ENCODE data around the gene FTO.

FTO gene

GRCh38 chr16:53707671-53708070, 3.7 kb downstream of the FTO start:
- Histone ChIP-seq H3K27me3 (ENCODE audit: control insufficient read depth, insufficient read depth, low read length) (no peaks in the 10 kb centered on the region), H3K4me1 (ENCODE audit: control insufficient read depth, insufficient read depth, low read length) (no peaks in the 10 kb centered on the region), H3K4me3 (ENCODE audit: low read length) (no peak overlapping the region), H3K27ac (ENCODE audit: low read length) (no peak overlapping the region), H3K36me3 (ENCODE audit: control insufficient read depth, insufficient read depth, low read length) (no peaks in the 10 kb centered on the region), H3K9me3 (ENCODE audit: control insufficient read depth, insufficient read depth, low read length) (no peaks in the 10 kb centered on the region)
- no peak for DNase-seq (ENCODE audit: low read depth, low spot score)
- WGBS (ENCODE audit: insufficient coverage, insufficient read length), result no CpG with 5 or more reads among the region's 3 CpGs

GRCh38 chr16:53708490-53708889, 4.5 kb downstream of the FTO start:
- H3K9me3 ChIP-seq (ENCODE audit: control insufficient read depth, insufficient read depth, low read length), result no peaks in the 10 kb centered on the region
- H3K27ac ChIP-seq (ENCODE audit: low read length), result no peak overlapping the region
- H3K36me3 ChIP-seq (ENCODE audit: control insufficient read depth, insufficient read depth, low read length), result no peaks in the 10 kb centered on the region
- WGBS (ENCODE audit: insufficient coverage, insufficient read length), result no CpG with 5 or more reads among the region's 2 CpGs
- no peak for DNase-seq (ENCODE audit: low read depth, low spot score)
- H3K27me3 ChIP-seq (ENCODE audit: control insufficient read depth, insufficient read depth, low read length), result no peaks in the 10 kb centered on the region
- no peak overlapping the region for H3K4me3 ChIP-seq (ENCODE audit: low read length)
- H3K4me1 ChIP-seq (ENCODE audit: control insufficient read depth, insufficient read depth, low read length), result no peaks in the 10 kb centered on the region

GRCh38 chr16:53711390-53711789, 7.4 kb downstream of the FTO start:
- Histone ChIP-seq H3K27ac (ENCODE audit: low read length) (no peak overlapping the region), H3K27me3 (ENCODE audit: control insufficient read depth, insufficient read depth, low read length) (no peaks in the 10 kb centered on the region), H3K36me3 (ENCODE audit: control insufficient read depth, insufficient read depth, low read length) (no peaks in the 10 kb centered on the region), H3K4me1 (ENCODE audit: control insufficient read depth, insufficient read depth, low read length) (no peaks in the 10 kb centered on the region; the same call in 1 of the 2 replicates), H3K4me3 (ENCODE audit: low read length) (no peak overlapping the region), H3K9me3 (ENCODE audit: control insufficient read depth, insufficient read depth, low read length) (no peaks in the 10 kb centered on the region)
- no CpG with 5 or more reads among the region's 3 CpGs for WGBS (ENCODE audit: insufficient coverage, insufficient read length)
- no peak for DNase-seq (ENCODE audit: low read depth, low spot score)

DNA sequence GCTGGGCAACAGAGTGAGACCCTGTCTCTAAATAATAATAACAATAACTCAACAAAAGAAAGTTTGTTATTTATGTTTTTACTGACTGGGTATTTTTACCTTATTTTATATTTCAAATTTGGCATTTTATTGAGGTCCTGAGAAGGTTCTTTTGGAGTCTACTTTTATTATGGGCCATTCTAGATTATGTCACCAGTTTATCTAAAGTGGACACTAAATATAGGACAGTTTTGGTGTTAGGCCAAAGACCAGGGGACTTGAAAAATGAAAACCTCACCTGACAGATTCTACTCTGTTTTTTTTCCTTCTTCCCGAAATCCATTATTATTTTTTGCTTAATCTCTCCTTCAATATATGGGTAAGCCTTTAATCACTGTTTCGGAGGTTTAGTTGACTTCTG, 8.1 kb downstream of the FTO start:
- H3K4me1 ChIP-seq (ENCODE audit: control insufficient read depth, insufficient read depth, low read length), result no peaks in the 10 kb centered on the region; the same call in 1 of the 2 replicates
- no peak overlapping the region for H3K27ac ChIP-seq (ENCODE audit: low read length)
- no peak for DNase-seq (ENCODE audit: low read depth, low spot score)
- no peaks in the 10 kb centered on the region for H3K27me3 ChIP-seq (ENCODE audit: control insufficient read depth, insufficient read depth, low read length)
- no peaks in the 10 kb centered on the region for H3K36me3 ChIP-seq (ENCODE audit: control insufficient read depth, insufficient read depth, low read length)
- no CpG with 5 or more reads among the region's 2 CpGs for WGBS (ENCODE audit: insufficient coverage, insufficient read length)
- no peak overlapping the region for H3K4me3 ChIP-seq (ENCODE audit: low read length)
- no peaks in the 10 kb centered on the region for H3K9me3 ChIP-seq (ENCODE audit: control insufficient read depth, insufficient read depth, low read length)

- no CpG with 5 or more reads among the region's 3 CpGs for WGBS (ENCODE audit: insufficient coverage, insufficient read length)
- Histone ChIP-seq H3K27ac (ENCODE audit: low read length) (no peak overlapping the region), H3K4me3 (ENCODE audit: low read length) (no peak overlapping the region), H3K36me3 (ENCODE audit: control insufficient read depth, insufficient read depth, low read length) (no peaks in the 10 kb centered on the region), H3K27me3 (ENCODE audit: control insufficient read depth, insufficient read depth, low read length) (no peaks in the 10 kb centered on the region), H3K4me1 (ENCODE audit: control insufficient read depth, insufficient read depth, low read length) (no peaks in the 10 kb centered on the region; the same call in 1 of the 2 replicates), H3K9me3 (ENCODE audit: control insufficient read depth, insufficient read depth, low read length) (no peaks in the 10 kb centered on the region)
- DNase-seq (ENCODE audit: low read depth, low spot score), result no peak
These were observed 9.6 kb downstream of the FTO start for GRCh38 chr16:53713403-53714204.

- no peaks in the 10 kb centered on the region for H3K36me3 ChIP-seq (ENCODE audit: control insufficient read depth, insufficient read depth, low read length)
- H3K9me3 ChIP-seq (ENCODE audit: control insufficient read depth, insufficient read depth, low read length), result no peaks in the 10 kb centered on the region
- no peaks in the 10 kb centered on the region for H3K27me3 ChIP-seq (ENCODE audit: control insufficient read depth, insufficient read depth, low read length)
- no peak overlapping the region for H3K27ac ChIP-seq (ENCODE audit: low read length)
- WGBS (ENCODE audit: insufficient coverage, insufficient read length), result no CpG with 5 or more reads among the region's 7 CpGs
- H3K4me1 ChIP-seq (ENCODE audit: control insufficient read depth, insufficient read depth, low read length), result no peaks in the 10 kb centered on the region; the same call in 1 of the 2 replicates
- no peak overlapping the region for H3K4me3 ChIP-seq (ENCODE audit: low read length)
- no peak for DNase-seq (ENCODE audit: low read depth, low spot score)
These were observed 10.5 kb downstream of the FTO start for GRCh38 chr16:53714205-53715022.

DNA sequence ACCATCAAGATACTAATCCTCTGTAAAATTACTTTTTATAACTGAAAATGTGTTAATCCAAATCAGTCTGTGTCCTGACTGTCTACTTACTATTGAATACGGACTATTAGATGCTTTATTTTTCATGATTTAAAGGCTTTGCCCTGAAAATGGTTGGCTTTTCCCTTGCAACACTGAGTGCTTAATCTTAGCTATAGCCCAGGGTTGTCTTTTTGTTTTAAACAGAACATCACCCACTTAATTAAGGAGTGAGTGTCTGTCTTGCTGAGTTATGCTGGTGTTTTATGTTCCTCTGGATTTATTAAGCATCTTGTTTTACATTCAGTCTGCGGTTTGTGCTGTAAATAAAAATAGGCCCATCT, 11.0 kb downstream of the FTO start:
- H3K4me1 ChIP-seq (ENCODE audit: control insufficient read depth, insufficient read depth, low read length), result no peaks in the 10 kb centered on the region; the same call in 1 of the 2 replicates
- WGBS (ENCODE audit: insufficient coverage, insufficient read length), result no CpG with 5 or more reads among the region's 2 CpGs
- H3K27ac ChIP-seq (ENCODE audit: low read length), result no peak overlapping the region
- H3K36me3 ChIP-seq (ENCODE audit: control insufficient read depth, insufficient read depth, low read length), result no peaks in the 10 kb centered on the region
- H3K9me3 ChIP-seq (ENCODE audit: control insufficient read depth, insufficient read depth, low read length), result no peaks in the 10 kb centered on the region
- DNase-seq (ENCODE audit: low read depth, low spot score), result no peak
- no peaks in the 10 kb centered on the region for H3K27me3 ChIP-seq (ENCODE audit: control insufficient read depth, insufficient read depth, low read length)
- H3K4me3 ChIP-seq (ENCODE audit: low read length), result no peak overlapping the region

DNA sequence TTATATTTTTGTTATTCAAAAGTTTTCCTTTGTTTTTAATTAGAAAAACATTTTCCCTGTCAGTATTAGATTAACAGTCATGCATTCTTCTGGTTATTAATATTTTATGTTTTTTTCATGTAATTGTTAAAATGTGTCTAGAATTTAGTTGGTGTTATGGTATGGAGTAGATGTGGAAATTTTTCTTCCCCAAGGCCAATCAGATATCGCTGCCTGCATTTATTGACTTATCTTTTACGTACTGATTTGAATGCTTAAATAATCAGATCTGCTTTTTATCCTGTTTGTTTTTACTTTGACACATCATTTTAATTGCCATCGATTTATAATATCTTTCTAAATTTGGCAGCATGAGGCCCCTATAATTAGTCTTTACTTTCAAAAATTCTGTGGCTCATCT, 13.6 kb downstream of the FTO start:
- no peak for DNase-seq (ENCODE audit: low read depth, low spot score)
- H3K4me1 ChIP-seq (ENCODE audit: control insufficient read depth, insufficient read depth, low read length), result no peaks in the 10 kb centered on the region; the same call in 1 of the 2 replicates
- H3K27ac ChIP-seq (ENCODE audit: low read length), result no peak overlapping the region
- no peaks in the 10 kb centered on the region for H3K27me3 ChIP-seq (ENCODE audit: control insufficient read depth, insufficient read depth, low read length)
- no peaks in the 10 kb centered on the region for H3K9me3 ChIP-seq (ENCODE audit: control insufficient read depth, insufficient read depth, low read length)
- WGBS (ENCODE audit: insufficient coverage, insufficient read length), result no CpG with 5 or more reads among the region's 3 CpGs
- H3K36me3 ChIP-seq (ENCODE audit: control insufficient read depth, insufficient read depth, low read length), result no peaks in the 10 kb centered on the region
- H3K4me3 ChIP-seq (ENCODE audit: low read length), result no peak overlapping the region

GRCh38 chr16:53721017-53721416, 17.1 kb downstream of the FTO start:
- no CpG with 5 or more reads among the region's 5 CpGs for WGBS (ENCODE audit: insufficient coverage, insufficient read length)
- H3K9me3 ChIP-seq (ENCODE audit: control insufficient read depth, insufficient read depth, low read length), result no peaks in the 10 kb centered on the region
- H3K36me3 ChIP-seq (ENCODE audit: control insufficient read depth, insufficient read depth, low read length), result no peaks in the 10 kb centered on the region
- DNase-seq (ENCODE audit: low read depth, low spot score), result no peak
- no peak overlapping the region for H3K4me3 ChIP-seq (ENCODE audit: low read length)
- H3K4me1 ChIP-seq (ENCODE audit: control insufficient read depth, insufficient read depth, low read length), result no peaks in the 10 kb centered on the region
- no peak overlapping the region for H3K27ac ChIP-seq (ENCODE audit: low read length)
- H3K27me3 ChIP-seq (ENCODE audit: control insufficient read depth, insufficient read depth, low read length), result no peaks in the 10 kb centered on the region

DNA sequence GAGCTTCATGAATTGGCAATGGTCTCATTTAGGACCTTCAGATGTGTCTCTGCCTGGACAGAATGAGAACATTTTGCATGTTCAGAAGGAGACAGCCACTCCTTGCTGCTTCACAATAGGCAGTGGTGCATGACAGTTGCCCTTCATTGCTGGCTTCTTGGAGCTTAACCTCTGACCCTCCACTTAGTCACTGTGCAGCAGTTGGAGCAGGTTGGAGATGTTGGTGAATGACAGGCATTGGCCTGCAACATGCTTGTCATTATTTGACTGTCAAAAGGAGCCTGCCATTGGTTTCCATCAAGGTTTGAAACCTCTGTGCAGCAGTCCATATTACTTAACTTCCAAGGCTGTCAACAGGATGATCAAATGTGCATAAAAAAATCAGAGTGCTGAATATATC, 22.7 kb downstream of the FTO start:
- Histone ChIP-seq H3K4me3 (ENCODE audit: low read length) (no peak overlapping the region), H3K4me1 (ENCODE audit: control insufficient read depth, insufficient read depth, low read length) (no peaks in the 10 kb centered on the region), H3K27me3 (ENCODE audit: control insufficient read depth, insufficient read depth, low read length) (no peaks in the 10 kb centered on the region), H3K9me3 (ENCODE audit: control insufficient read depth, insufficient read depth, low read length) (no peaks in the 10 kb centered on the region), H3K36me3 (ENCODE audit: control insufficient read depth, insufficient read depth, low read length) (no peaks in the 10 kb centered on the region), H3K27ac (ENCODE audit: low read length) (no peak overlapping the region)
- no peak for DNase-seq (ENCODE audit: low read depth, low spot score)

Data from iPS DF 6.9 (cell line).